Right lobe of liver (tissue), 6 donors: ENCODE measurements around the gene MAPK8IP3. TPM values are rescaled to one million over a fixed set of nuclear protein-coding genes. Genes with fewer than 3 reads are reported as not detected.
"Not testable (repeated sequence)": the region's sequence is repeated elsewhere in the genome, so short reads cannot be mapped to it uniquely, and the experiment has no call there.

Source experiments
- ATAC-seq, 4 donors: fragments of 200-7000 bp; cut with Tn5 transposase; one replicate each; pipeline ENCODE4 v1.9.1; 2020; ENCODE audit warnings: mild to moderate bottlenecking in 4 of 4, moderate library complexity in 4 of 4
- DNase-seq, 3 donors: peaks; one replicate each; pipeline ENCODE4 v3.0.0-alpha.2; 2020
- H3K27ac ChIP-seq, 3 donors: fragments of 200-600 bp; one replicate each; pipeline ENCODE4 v1.8.0; 2022
- H3K27me3 ChIP-seq, 2 donors: fragments of 200-600 bp; one replicate each; pipeline ENCODE4 v1.8.0; 2022
- H3K36me3 ChIP-seq, 4 donors: fragments of 200-600 bp; sonication (generic) in 1 of 4; one replicate each; pipeline versions ENCODE4 v1.5.1 to v1.8.0; 2017 to 2022; ENCODE audit warnings: control low read depth in 1 of 4
- H3K4me1 ChIP-seq, 4 donors: fragments of 200-600 bp; sonication (generic) in 1 of 4; one replicate each; pipeline versions ENCODE4 v1.5.1 to v1.8.0; 2017 to 2022; ENCODE audit warnings: control low read depth in 1 of 4
- H3K4me3 ChIP-seq, 3 donors: fragments of 200-600 bp; one replicate each; pipeline ENCODE4 v1.8.0; 2022
- H3K9me3 ChIP-seq, 4 donors: fragments of 200-600 bp; sonication (generic) in 1 of 4; one replicate each; pipeline versions ENCODE4 v1.5.1 to v1.8.0; 2017 to 2022; ENCODE audit warnings: control low read depth in 1 of 4
- CTCF ChIP-seq, 4 donors: fragments of 200-600 bp in 3 of 4; fragments of 450-650 bp in 1 of 4; IDR thresholded peaks; one replicate each; pipeline versions ENCODE4 v1.5.1 to v1.8.0; 2016 to 2022; ENCODE audit warnings: antibody characterized with exemption in 4 of 4, mild to moderate bottlenecking in 2 of 4
- POLR2A ChIP-seq: fragments of 450-650 bp; IDR thresholded peaks from one replicate; pipeline ENCODE4 v1.6.1; 2017; ENCODE audit warnings: antibody characterized with exemption, mild to moderate bottlenecking
- WGBS: methylation state at CpG from one replicate; pipeline ENCODE4 v1.1.6; 2018; ENCODE audit warnings: low coverage, low lambda C conversion rate; ENCODE audit not compliant: insufficient coverage; ENCODE audit errors: missing lambda C conversion rate; 5-methylcytosine and 5-hydroxymethylcytosine counted together
- intact Hi-C, 2 donors: fragments of 100-400 bp; cut with DNase I; formaldehyde crosslinking; loops; one replicate each; pipeline versions ENCODE4 v1.11.2 to v1.14.1; 2022
- total RNA-seq, 6 experiments: library from RNA; depleted of rRNA in 2 of 6; stranded (reverse); fragments of >200 nt in 2 of 6; fragmentation: NEBNext Ultra II Directional in 3 of 6; extraction: Animal tissue kit (Norgen Biotek cat#: 25700) in 3 of 6; gene quantifications; one replicate each; pipeline versions ENCODE4 v1.1.0 to v1.2.4, GENCODE V29; 2016 to 2023
- donor health status: DM: no; HTN: yes; CAD: no.
- donor health status: DM: no; HTN: no; CAD: no.
- donor health status: DM: no; HTN: no; CAD: no.
- donor health status: DM: no; HTN: yes; CAD: no.
- donor health status: DM: no; HTN: yes; CAD: no.

MAPK8IP3 gene
- total RNA-seq, 6 experiments from 2014 or later, result 8.7 to 37.3 (median 23.0) TPM

- peak overlapping the region; percentile 45 to 74 (median 73) for H3K4me3 ChIP-seq
- H3K9me3 ChIP-seq, result no peaks in the 10 kb centered on the region
- ATAC-seq (peak; percentile 73 to 82 (median 76)), DNase-seq (peak; percentile 82 to 93 (median 90))
- H3K4me1 ChIP-seq, result peaks cover 0 to 38% (median 6%) of the 10 kb centered on the region in 4 donors
- H3K27me3 ChIP-seq, result no peaks in the 10 kb centered on the region
- intact Hi-C loops, result no loop called here
- peak overlapping the region in 2 of 3 donors; percentile 73 to 78 for H3K27ac ChIP-seq
- peaks cover 0 to 13% (median 3%) of the 10 kb centered on the region in 4 donors for H3K36me3 ChIP-seq
- no peak for TF ChIP-seq CTCF (IDR thresholded peaks at IDR 0.05)
- TF ChIP-seq POLR2A, result no peak
- 40% methylated on average over 3 of the region's 18 CpGs for WGBS
Measured at GRCh38 chr16:1794221-1794871, 88.4 kb downstream of the MAPK8IP3 start.

- Histone ChIP-seq H3K9me3 (no peaks in the 10 kb centered on the region), H3K27ac (peak overlapping the region in 1 of 3 donors; percentile 31), H3K27me3 (no peaks in the 10 kb centered on the region), H3K4me1 (peaks cover 0 to 38% (median 6%) of the 10 kb centered on the region in 4 donors), H3K4me3 (peak overlapping the region in 2 of 3 donors; percentile 73 to 74), H3K36me3 (peaks cover 0 to 9% (median 2%) of the 10 kb centered on the region in 4 donors)
- WGBS, result 37% methylated on average over 9 of the region's 32 CpGs
- intact Hi-C loops, result no loop called here
- DNase-seq (peak in 1 of 3 donors; percentile 24), ATAC-seq (peak in 1 of 4 donors; percentile 3)
- TF ChIP-seq CTCF (IDR thresholded peaks at IDR 0.05) (no peak), POLR2A (no peak)
Measured at GRCh38 chr16:1794908-1795666, 89.1 kb downstream of the MAPK8IP3 start.

GRCh38 chr16:1799263-1799662, 93.3 kb downstream of the MAPK8IP3 start:
- H3K27me3 ChIP-seq, H3K27ac ChIP-seq, H3K4me3 ChIP-seq, DNase-seq, ATAC-seq, intact Hi-C loops, H3K9me3 ChIP-seq, H3K36me3 ChIP-seq: not testable (repeated sequence)
- 73% methylated on average over 2 of the region's 5 CpGs for WGBS
- peaks cover 0 to 13% (median 0%) of the 10 kb centered on the region in 4 donors for H3K4me1 ChIP-seq

- ATAC-seq, result no peak
- WGBS, result 74% methylated on average over 8 of the region's 10 CpGs
- DNase-seq, result no peak
- intact Hi-C loops, result no loop called here
- no peaks in the 10 kb centered on the region for H3K36me3 ChIP-seq
- H3K9me3 ChIP-seq, result no peaks in the 10 kb centered on the region
- H3K4me1 ChIP-seq, result no peaks in the 10 kb centered on the region
- TF ChIP-seq CTCF (IDR thresholded peaks at IDR 0.05) (no peak), POLR2A (no peak)
- H3K27ac ChIP-seq, result no peak overlapping the region
- H3K4me3 ChIP-seq, result no peak overlapping the region
- H3K27me3 ChIP-seq, result no peaks in the 10 kb centered on the region
Measured at GRCh38 chr16:1800701-1801100, 94.7 kb downstream of the MAPK8IP3 start.

- peaks cover 0 to 31% (median 22%) of the 10 kb centered on the region in 4 donors for H3K36me3 ChIP-seq
- intact Hi-C loops, result no loop called here
- no peak overlapping the region for H3K27ac ChIP-seq
- H3K4me3 ChIP-seq, result no peak overlapping the region
- 75% methylated on average over 4 of the region's 10 CpGs for WGBS
- no peaks in the 10 kb centered on the region for H3K27me3 ChIP-seq
- TF ChIP-seq CTCF (IDR thresholded peaks at IDR 0.05), result no peak
- no peak for TF ChIP-seq POLR2A
- DNase-seq (no peak), ATAC-seq (no peak)
- H3K9me3 ChIP-seq, result no peaks in the 10 kb centered on the region
- H3K4me1 ChIP-seq, result no peaks in the 10 kb centered on the region
Measured at GRCh38 chr16:1807626-1808025, 101.6 kb downstream of the MAPK8IP3 start.
